OCI-LY7 (cell line): ENCODE data around the gene SLC45A3.

Experiments used
- EZH2phosphoT487 ChIP-seq: fragments of 200-600 bp; sonication (generic); IDR thresholded peaks from 2 replicates; pipeline ENCODE4 v1.6.1; 2018; ENCODE audit warnings: low read depth, borderline replicate concordance, mild to moderate bottlenecking, mixed run types, antibody characterized with exemption, low read length, moderate library complexity, mixed read lengths
- TF ChIP-seq, protein P1 (sequence below): fragments of 200-600 bp; sonication (generic); conservative IDR thresholded peaks from 2 replicates; pipeline ENCODE4 v1.5.1; 2014; ENCODE audit warnings: mild to moderate bottlenecking, antibody characterized with exemption, low read length, moderate library complexity, mixed read lengths

DNA sequence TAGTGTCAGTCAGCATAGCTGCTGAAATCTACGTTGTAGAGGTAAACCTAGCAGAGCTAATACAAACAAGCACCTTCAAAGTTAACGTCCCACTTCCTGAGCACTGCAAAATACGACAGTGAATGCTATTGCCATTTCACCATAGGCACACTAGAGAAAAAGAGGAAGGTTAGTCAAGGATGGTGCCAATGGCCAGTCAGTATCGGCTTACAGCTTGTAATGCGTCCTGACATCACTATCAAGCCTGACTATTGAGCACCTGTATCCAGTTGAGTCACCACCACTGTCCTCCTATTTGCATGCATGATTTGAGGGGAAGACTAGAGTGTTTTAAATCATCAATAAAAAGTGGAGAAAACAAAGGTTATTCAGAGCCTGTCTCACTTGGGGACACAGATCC is 35.3 kb upstream of the SLC45A3 start:
- TF ChIP-seq, protein P1, sequence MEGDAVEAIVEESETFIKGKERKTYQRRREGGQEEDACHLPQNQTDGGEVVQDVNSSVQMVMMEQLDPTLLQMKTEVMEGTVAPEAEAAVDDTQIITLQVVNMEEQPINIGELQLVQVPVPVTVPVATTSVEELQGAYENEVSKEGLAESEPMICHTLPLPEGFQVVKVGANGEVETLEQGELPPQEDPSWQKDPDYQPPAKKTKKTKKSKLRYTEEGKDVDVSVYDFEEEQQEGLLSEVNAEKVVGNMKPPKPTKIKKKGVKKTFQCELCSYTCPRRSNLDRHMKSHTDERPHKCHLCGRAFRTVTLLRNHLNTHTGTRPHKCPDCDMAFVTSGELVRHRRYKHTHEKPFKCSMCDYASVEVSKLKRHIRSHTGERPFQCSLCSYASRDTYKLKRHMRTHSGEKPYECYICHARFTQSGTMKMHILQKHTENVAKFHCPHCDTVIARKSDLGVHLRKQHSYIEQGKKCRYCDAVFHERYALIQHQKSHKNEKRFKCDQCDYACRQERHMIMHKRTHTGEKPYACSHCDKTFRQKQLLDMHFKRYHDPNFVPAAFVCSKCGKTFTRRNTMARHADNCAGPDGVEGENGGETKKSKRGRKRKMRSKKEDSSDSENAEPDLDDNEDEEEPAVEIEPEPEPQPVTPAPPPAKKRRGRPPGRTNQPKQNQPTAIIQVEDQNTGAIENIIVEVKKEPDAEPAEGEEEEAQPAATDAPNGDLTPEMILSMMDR = no peak
- TF ChIP-seq EZH2phosphoT487 = no peak
